ENCODE measurements around the gene FCN2. TPM values are rescaled to one million over a fixed set of nuclear protein-coding genes. Genes with fewer than 3 reads are reported as not detected.

FCN2 gene
- total RNA-seq, 2 donors from 2014 or later: not detected

DNA sequence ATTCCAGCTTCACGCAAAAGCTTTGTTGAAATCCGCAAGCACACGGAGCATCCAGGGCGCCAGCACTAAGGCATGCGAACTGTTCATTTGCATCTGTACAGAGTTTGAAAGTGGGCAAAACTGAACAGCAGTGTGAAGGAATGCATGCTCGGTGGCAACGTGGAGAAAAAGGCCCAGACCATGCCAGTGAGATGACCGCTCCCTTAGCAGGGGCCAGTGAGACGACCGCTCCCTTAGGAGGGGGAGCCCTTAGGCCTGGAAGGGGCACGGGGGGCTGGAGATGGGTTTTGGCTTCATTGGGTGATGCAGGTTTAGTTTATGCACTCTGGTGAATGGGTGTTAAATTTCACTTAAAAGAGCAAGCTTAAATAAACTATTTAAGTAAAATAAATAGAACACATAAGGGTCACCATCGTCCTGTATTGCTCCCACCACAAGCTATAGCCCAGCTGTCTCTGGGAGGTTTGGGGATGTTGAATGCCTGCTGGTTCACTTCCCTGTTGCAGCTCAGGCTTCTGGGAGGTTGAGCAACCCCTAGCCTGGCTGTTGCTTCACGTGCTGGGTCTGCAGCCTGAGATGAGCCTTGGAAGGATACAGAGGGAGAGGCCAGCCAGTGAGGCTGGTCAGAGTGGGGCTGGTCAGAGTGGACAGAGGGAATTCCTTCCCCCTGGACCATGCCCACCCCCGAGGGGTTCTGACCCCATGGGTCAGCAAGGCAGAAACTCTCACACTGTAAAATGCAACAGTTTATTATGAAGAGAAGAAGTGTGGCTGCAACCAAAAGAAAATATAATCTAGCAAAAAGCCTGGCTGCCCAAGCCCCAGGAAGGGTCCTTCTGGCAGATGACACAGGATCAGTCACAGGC lies 41.7 kb downstream of the FCN2 start:
- DNase-seq (ENCODE audit: low spot score): no peak
- no peak for ATAC-seq (ENCODE audit: insufficient number of reproducible peaks, low FRiP score, low read depth)
- no peaks in the 10 kb centered on the region for H3K36me3 ChIP-seq
- TF ChIP-seq, protein P1, sequence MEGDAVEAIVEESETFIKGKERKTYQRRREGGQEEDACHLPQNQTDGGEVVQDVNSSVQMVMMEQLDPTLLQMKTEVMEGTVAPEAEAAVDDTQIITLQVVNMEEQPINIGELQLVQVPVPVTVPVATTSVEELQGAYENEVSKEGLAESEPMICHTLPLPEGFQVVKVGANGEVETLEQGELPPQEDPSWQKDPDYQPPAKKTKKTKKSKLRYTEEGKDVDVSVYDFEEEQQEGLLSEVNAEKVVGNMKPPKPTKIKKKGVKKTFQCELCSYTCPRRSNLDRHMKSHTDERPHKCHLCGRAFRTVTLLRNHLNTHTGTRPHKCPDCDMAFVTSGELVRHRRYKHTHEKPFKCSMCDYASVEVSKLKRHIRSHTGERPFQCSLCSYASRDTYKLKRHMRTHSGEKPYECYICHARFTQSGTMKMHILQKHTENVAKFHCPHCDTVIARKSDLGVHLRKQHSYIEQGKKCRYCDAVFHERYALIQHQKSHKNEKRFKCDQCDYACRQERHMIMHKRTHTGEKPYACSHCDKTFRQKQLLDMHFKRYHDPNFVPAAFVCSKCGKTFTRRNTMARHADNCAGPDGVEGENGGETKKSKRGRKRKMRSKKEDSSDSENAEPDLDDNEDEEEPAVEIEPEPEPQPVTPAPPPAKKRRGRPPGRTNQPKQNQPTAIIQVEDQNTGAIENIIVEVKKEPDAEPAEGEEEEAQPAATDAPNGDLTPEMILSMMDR (IDR thresholded peaks at IDR 0.05): no peak
- H3K9me3 ChIP-seq: peaks cover 8% of the 10 kb centered on the region
- no peak overlapping the region for H3K27ac ChIP-seq
- no peaks in the 10 kb centered on the region for H3K4me1 ChIP-seq (ENCODE audit: control insufficient read depth in 1 of 2, low read depth in 2 of 2)
- H3K27me3 ChIP-seq (replicated peaks; ENCODE audit: insufficient read depth): no peaks in the 10 kb centered on the region
- no peak overlapping the region for H3K4me3 ChIP-seq

DNA sequence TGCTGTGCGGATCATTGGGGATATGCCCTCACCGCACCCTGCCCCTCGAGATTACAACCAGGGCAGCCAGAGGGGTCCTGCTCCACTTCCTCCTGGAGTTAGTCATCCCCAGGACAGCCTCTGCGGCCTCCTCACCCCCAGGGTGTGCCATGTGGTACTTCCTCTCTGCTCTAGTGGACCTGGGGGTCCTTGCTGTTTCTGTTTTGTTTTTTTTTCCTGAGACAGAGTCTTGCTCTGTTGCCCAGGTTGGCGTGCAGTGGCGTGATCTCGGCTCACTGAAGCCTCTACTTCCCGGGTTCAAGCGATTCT lies 42.3 kb downstream of the FCN2 start:
- Histone ChIP-seq H3K27ac (no peak overlapping the region), H3K4me1 (ENCODE audit: control insufficient read depth in 1 of 2, low read depth in 2 of 2) (no peaks in the 10 kb centered on the region), H3K4me3 (no peak overlapping the region), H3K36me3 (no peaks in the 10 kb centered on the region), H3K9me3 (peaks cover 8% of the 10 kb centered on the region), H3K27me3 (replicated peaks; ENCODE audit: insufficient read depth) (no peaks in the 10 kb centered on the region)
- ATAC-seq (ENCODE audit: insufficient number of reproducible peaks, low FRiP score, low read depth): no peak
- DNase-seq (ENCODE audit: low spot score): no peak
- TF ChIP-seq, protein P1 (IDR thresholded peaks at IDR 0.05): no peak

DNA sequence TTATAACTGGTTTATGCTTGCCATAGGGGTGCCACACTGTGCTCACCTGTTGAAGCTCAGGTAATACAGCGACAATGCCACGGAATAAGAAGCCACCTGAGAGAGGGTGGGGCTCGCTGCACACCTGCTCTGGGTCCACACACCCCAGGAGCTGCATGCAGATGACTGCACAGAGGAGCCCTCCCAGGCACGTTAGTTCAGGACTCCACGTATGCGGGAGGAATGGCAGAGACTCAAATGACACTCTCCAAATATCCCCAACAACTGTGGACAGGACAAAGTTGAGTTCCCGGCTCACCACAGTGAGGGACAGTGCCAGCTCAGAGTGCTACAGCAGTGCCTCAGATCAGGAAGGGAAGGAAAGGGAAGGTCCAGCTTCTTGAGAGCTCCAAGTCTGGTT lies 42.9 kb downstream of the FCN2 start:
- no peak for DNase-seq (ENCODE audit: low spot score)
- Histone ChIP-seq H3K9me3 (peaks cover 8% of the 10 kb centered on the region), H3K4me1 (ENCODE audit: control insufficient read depth in 1 of 2, low read depth in 2 of 2) (no peaks in the 10 kb centered on the region), H3K36me3 (no peaks in the 10 kb centered on the region), H3K27ac (no peak overlapping the region), H3K4me3 (no peak overlapping the region), H3K27me3 (replicated peaks; ENCODE audit: insufficient read depth) (no peaks in the 10 kb centered on the region)
- TF ChIP-seq, protein P1 (IDR thresholded peaks at IDR 0.05): no peak
- ATAC-seq (ENCODE audit: insufficient number of reproducible peaks, low FRiP score, low read depth): no peak

DNA sequence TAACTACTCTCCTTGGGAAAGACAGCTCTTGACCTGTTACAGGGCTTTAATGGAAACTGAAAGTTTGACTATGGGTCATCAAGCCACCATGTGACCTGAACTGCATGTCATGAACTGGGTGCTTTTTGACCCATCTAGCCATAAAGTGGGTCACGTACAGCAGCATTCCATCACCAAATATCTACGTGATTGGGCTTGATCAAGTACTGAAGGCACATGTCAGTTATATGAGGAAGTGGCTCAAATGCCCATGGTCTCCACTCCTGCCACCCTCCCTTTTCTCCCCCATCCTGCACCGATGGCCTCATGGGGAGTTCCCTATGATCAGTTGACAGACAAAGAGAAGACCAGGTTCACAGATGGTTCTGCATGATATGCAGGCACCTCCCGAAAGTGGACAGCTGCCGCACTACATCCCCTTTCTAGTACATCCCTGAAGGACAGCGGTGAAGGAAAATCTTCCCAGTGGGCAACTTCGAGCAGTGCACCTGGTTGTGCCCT lies 44.5 kb downstream of the FCN2 start:
- TF ChIP-seq, protein P1 (IDR thresholded peaks at IDR 0.05): no peak
- DNase-seq (ENCODE audit: low spot score) (no peak), ATAC-seq (ENCODE audit: insufficient number of reproducible peaks, low FRiP score, low read depth) (no peak)

DNA sequence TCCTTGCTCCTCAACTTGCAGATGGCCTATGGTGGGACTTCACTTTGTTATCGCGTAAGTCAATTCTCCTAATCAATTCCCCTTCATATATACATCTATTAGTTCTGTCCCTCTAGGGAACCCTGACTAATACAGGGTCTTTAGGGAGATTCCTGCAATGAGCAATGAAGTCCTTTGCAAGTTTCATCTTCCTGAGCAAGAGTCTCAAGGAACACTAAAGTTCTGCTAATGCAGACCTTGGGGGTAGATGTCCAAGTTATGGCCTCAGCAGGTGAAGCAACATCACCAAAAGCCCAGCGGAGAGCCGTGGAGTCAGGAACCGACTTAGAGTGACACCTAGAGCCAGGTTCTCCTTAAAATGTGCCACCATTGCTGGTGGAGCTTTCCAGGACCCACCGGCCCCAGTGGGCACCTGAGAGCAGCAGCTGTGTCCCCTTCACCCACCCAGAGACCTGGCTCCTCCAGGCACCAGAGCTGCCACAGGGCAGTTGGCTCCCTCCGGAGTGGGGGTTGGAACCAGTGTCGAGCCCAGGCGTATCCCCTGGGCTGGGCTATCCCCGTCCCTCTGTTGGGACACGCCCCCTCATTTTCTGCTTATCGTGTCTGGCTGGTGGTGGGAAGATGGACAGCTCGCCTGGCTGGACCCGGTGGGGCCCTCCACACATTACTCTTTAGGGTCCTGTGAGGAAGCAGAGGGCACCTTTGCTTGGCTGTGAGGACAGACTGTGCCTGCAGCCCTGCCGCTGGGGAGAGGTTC lies 48.0 kb downstream of the FCN2 start:
- Histone ChIP-seq H3K4me3 (no peak overlapping the region), H3K36me3 (no peaks in the 10 kb centered on the region), H3K9me3 (no peaks in the 10 kb centered on the region), H3K27ac (no peak overlapping the region), H3K4me1 (ENCODE audit: control insufficient read depth in 1 of 2, low read depth in 2 of 2) (no peaks in the 10 kb centered on the region), H3K27me3 (replicated peaks; ENCODE audit: insufficient read depth) (no peaks in the 10 kb centered on the region)
- TF ChIP-seq, protein P1 (IDR thresholded peaks at IDR 0.05): no peak
- ATAC-seq (ENCODE audit: insufficient number of reproducible peaks, low FRiP score, low read depth) (no peak), DNase-seq (ENCODE audit: low spot score) (no peak)

More for the DNA sequence above, 44.5 kb downstream of the FCN2 start:
- Histone ChIP-seq H3K36me3 (no peaks in the 10 kb centered on the region), H3K4me3 (no peak overlapping the region), H3K27me3 (replicated peaks; ENCODE audit: insufficient read depth) (no peaks in the 10 kb centered on the region), H3K27ac (no peak overlapping the region), H3K9me3 (no peaks in the 10 kb centered on the region), H3K4me1 (ENCODE audit: control insufficient read depth in 1 of 2, low read depth in 2 of 2) (no peaks in the 10 kb centered on the region)
